GM23248 (cell line): ENCODE measurements around the gene ADAT2.

Experiments
- EZH2 ChIP-seq: fragments of 200-600 bp; sonication (generic); IDR thresholded peaks from 2 replicates; pipeline ENCODE4 v1.6.1; 2018; ENCODE audit warnings: antibody characterized with exemption, mild to moderate bottlenecking; ENCODE audit not compliant: insufficient read depth, poor library complexity, severe bottlenecking
- EZH2phosphoT487 ChIP-seq: fragments of 200-600 bp; sonication (generic); IDR thresholded peaks from 2 replicates; pipeline ENCODE4 v1.6.1; 2018; ENCODE audit warnings: antibody characterized with exemption, moderate library complexity, mild to moderate bottlenecking, low read depth; ENCODE audit not compliant: insufficient read depth

DNA sequence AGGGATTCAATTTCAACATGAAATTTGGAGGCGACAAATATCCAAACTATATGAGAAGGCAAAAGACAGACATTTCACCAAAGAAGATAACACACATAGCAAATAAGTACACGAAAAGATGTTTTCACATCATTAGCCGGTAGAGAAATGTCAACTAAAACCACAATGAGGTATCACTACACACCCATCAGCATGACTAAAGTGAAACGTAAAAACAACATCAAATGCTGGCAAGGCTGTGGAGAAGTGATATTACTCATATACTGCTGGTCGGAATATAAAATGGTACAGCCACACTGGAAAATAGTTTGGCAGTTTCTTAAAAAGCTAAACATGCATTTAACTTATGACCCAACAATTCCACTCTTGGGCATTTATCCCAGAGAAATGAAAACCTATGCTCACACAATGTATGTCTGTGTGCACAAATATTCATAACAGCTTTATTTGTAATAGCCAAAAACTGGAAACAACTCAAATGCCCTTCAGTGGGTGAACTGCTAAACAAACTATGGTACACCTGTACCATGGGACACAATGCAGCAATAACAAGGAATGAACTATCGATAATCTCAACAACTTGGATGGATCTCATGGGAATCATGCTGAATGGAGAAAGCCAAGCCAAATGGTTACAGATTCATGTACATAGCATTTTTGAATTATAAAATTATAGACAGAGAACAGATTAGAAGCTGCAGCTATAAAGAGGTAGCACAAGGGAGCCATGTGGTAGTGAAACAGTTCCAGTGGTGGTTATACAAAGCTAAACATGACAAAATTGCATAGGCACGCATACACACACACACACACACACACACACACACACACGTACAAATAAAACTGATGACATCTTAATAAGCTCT lies 8.6 kb downstream of the ADAT2 start:
- TF ChIP-seq EZH2, result no peak
- TF ChIP-seq EZH2phosphoT487, result no peak
